Measurements from ENCODE around the gene FARP1. TPM values are rescaled to one million over a fixed set of nuclear protein-coding genes. Genes with fewer than 3 reads are reported as not detected.

FARP1 gene
- total and polyA plus RNA-seq, 2 of the 8 experiments (the other 6 are each of a cell fraction or from before 2014, with no cell fraction given): 24.7 to 104 TPM

- Histone ChIP-seq H3K79me1 (ENCODE audit: low read depth, low read length) (no peaks in the 10 kb centered on the region; the same call in 1 of the 2 replicates), H3K23ac (ENCODE audit: insufficient read length) (no peak overlapping the region), H3K4ac (replicated peaks; ENCODE audit: insufficient read length, low read depth, low read length) (no peak overlapping the region), H2BK12ac (ENCODE audit: low read depth, low read length) (no peak overlapping the region), H4K91ac (replicated peaks; ENCODE audit: insufficient read length, low read length) (no peak overlapping the region), H3K18ac (ENCODE audit: extremely low read depth, low read length) (no peak overlapping the region), H3K36me3 (ENCODE audit: control insufficient read depth in 2 of 4, insufficient read depth in 4 of 4, low read length in 3 of 4) (no peaks in the 10 kb centered on the region), H4K8ac (ENCODE audit: extremely low read depth, insufficient read depth, low read length) (no peak overlapping the region), H2BK120ac (replicated peaks; ENCODE audit: low read depth, low read length) (no peak overlapping the region), H2BK15ac (ENCODE audit: low read length) (no peak overlapping the region), H3K9me3 (ENCODE audit: insufficient read depth in 2 of 2, low read depth in 1 of 2, low read length in 1 of 2) (no peaks in the 10 kb centered on the region), H2AFZ (ENCODE audit: low read length) (no peak overlapping the region), H3K27me3 (replicated peaks in 1 of 4; ENCODE audit: control insufficient read depth in 3 of 4, extremely low read depth in 1 of 4, insufficient read depth in 3 of 4, low read length in 3 of 4) (peaks cover 0 to 12% (median 8%) of the 10 kb centered on the region in 4 experiments; a peak in 5 of 7 replicates), H3K4me1 (replicated peaks in 1 of 4; ENCODE audit: control insufficient read depth in 3 of 4, insufficient read depth in 4 of 4, low read length in 3 of 4) (peaks cover 9 to 19% (median 14%) of the 10 kb centered on the region in 4 experiments), H3K4me3 (ENCODE audit: extremely low read depth in 1 of 4, insufficient read depth in 2 of 4, low read depth in 3 of 4, low read length in 4 of 4) (peak overlapping the region in 1 of 4 experiments; percentile 99; a peak in 1 of 8 replicates), H3K14ac (ENCODE audit: insufficient read length) (no peak overlapping the region), H4K5ac (ENCODE audit: insufficient read length, low read depth, low read length) (no peak overlapping the region), H2AK5ac (ENCODE audit: low read depth, low read length) (no peak overlapping the region), H3K79me2 (ENCODE audit: control insufficient read depth in 1 of 2, insufficient read depth in 2 of 2, low read length in 2 of 2) (peaks cover 0 to 22% of the 10 kb centered on the region in 2 experiments; a peak in 2 of 4 replicates), H3K9ac (replicated peaks in 1 of 4; ENCODE audit: extremely low read depth in 1 of 4, low read depth in 3 of 4, low read length in 3 of 4) (no peak overlapping the region), H2BK20ac (ENCODE audit: low read length) (no peak overlapping the region), H4K20me1 (replicated peaks in 1 of 2; ENCODE audit: control insufficient read depth in 1 of 2, insufficient read depth in 2 of 2, low read length in 2 of 2) (peaks cover 2 to 4% of the 10 kb centered on the region in 2 experiments), H3K4me2 (ENCODE audit: insufficient read depth in 1 of 2, low read depth in 2 of 2, low read length in 2 of 2) (peak overlapping the region in 1 of 2 experiments; percentile 82; a peak in 1 of 4 replicates), H2BK5ac (ENCODE audit: low read depth, low read length) (no peak overlapping the region), H3K27ac (ENCODE audit: low read depth, low read length) (no peak overlapping the region), H3K56ac (replicated peaks; ENCODE audit: insufficient read length, low read depth, low read length) (no peak overlapping the region), H3K23me2 (ENCODE audit: low read depth, low read length) (peaks cover 16% of the 10 kb centered on the region)
- DNase-seq (ENCODE audit: low read depth in 1 of 2, low spot score in 2 of 2) (no peak), FAIRE-seq (no peak)
- ChIA-PET CTCF (ENCODE audit: partially characterized antibody) (interaction anchor here (1.0 to 2.1 kb wide), 5 partner anchors 14 to 304 kb away, joined by 3 to 10 read pairs (median 6); no protein-coding TSS in a partner anchor), POLR2A (ENCODE audit: partially characterized antibody) (interaction anchor here (1.1 to 1.5 kb wide), 3 partner anchors 59 to 283 kb away, joined by 3 to 4 read pairs (median 4); no protein-coding TSS in a partner anchor)
- WGBS, 2 experiments (ENCODE audit: extremely low coverage in 1 of 2, insufficient coverage in 1 of 2, insufficient read length in 1 of 2, insufficient replicate concordance in 2 of 2, low coverage in 1 of 2, low lambda C conversion rate in 2 of 2, missing lambda C conversion rate in 1 of 2): 78% methylated on average over 7 of the region's 7 CpGs; no CpG with 5 or more reads in 1 of the 2 experiments
- TF ChIP-seq USF2 (IDR thresholded peaks at IDR 0.05; ENCODE audit: low read length) (no peak), CTCF (IDR thresholded peaks at IDR 0.05; ENCODE audit: control extremely low read depth in 1 of 3, insufficient read depth in 1 of 3, low read depth in 1 of 3, low read length in 3 of 3) (no peak), TAF7 (optimal IDR thresholded peaks at IDR 0.05; ENCODE audit: borderline replicate concordance, low read depth, low read length) (no peak), ASH2L (IDR thresholded peaks at IDR 0.05; ENCODE audit: low read length) (no peak), MAFK (IDR thresholded peaks at IDR 0.05; ENCODE audit: low read depth, low read length) (no peak), CBX5 (IDR thresholded peaks at IDR 0.05; ENCODE audit: low read depth, low read length) (no peak), CBX8 (IDR thresholded peaks at IDR 0.05; ENCODE audit: borderline replicate concordance, low read depth, low read length) (no peak), CHD1 (IDR thresholded peaks at IDR 0.05; ENCODE audit: low read depth, low read length) (no peak), SRF (IDR thresholded peaks at IDR 0.05; ENCODE audit: low read depth, low read length) (no peak)
Observed at GRCh38 chr13:98141091-98141490, 1.8 kb upstream of the FARP1 start.

All from H1 (cell line).